H1 (cell line): ENCODE results near the gene PLEKHG1. TPM values are rescaled to one million over a fixed set of nuclear protein-coding genes. Genes with fewer than 3 reads are reported as not detected.

Source experiments
- CTCF ChIA-PET: fragments of 300-600 bp; sonication (Branson Sonifier 250); formaldehyde crosslinking; loops from one replicate; lab custom pipeline; 2021; ENCODE audit not compliant: partially characterized antibody; lab: Charles Lee
- POLR2A ChIA-PET: fragments of 300-600 bp; sonication (Branson Sonifier 250); formaldehyde crosslinking; loops from one replicate; lab custom pipeline; 2021; ENCODE audit warnings: inconsistent platforms; ENCODE audit not compliant: partially characterized antibody; lab: Charles Lee
- DNase-seq, 2 experiments: peaks; one replicate each; pipeline versions ENCODE4 v3.0.0 to v3.0.0-alpha.2; 2010 to 2022; ENCODE audit warnings: low spot score in 2 of 2, low read depth in 1 of 2, mixed read lengths in 1 of 2
- FAIRE-seq: peaks from 2 replicates; lab custom pipeline; 2011; peaks lifted over from hg19 to GRCh38; lab: Jason Lieb, UNC
- H2AFZ ChIP-seq: 2 replicates; pipeline ENCODE4 v1.8.1; 2012; ENCODE audit warnings: low read length, inconsistent platforms
- H2AK5ac ChIP-seq: 2 replicates; pipeline ENCODE4 v1.6.1; 2013; ENCODE audit warnings: low read depth, low read length
- H2BK120ac ChIP-seq: replicated peaks from 2 replicates; pipeline ENCODE3; 2013; ENCODE audit warnings: low read depth, low read length, inconsistent platforms
- H2BK12ac ChIP-seq: 2 replicates; pipeline ENCODE4 v1.6.1; 2013; ENCODE audit warnings: low read depth, low read length
- H2BK15ac ChIP-seq: 2 replicates; pipeline ENCODE4 v1.6.1; 2013; ENCODE audit warnings: low read length
- H2BK20ac ChIP-seq: 2 replicates; pipeline ENCODE4 v1.6.1; 2013; ENCODE audit warnings: low read length
- H2BK5ac ChIP-seq: 2 replicates; pipeline ENCODE4 v1.6.1; 2013; ENCODE audit warnings: low read depth, low read length
- H3K14ac ChIP-seq: 2 replicates; pipeline ENCODE4 v1.6.1; 2013; ENCODE audit warnings: inconsistent platforms; ENCODE audit not compliant: insufficient read length
- H3K18ac ChIP-seq: 2 replicates; pipeline ENCODE4 v1.6.1; 2013; ENCODE audit warnings: low read length; ENCODE audit errors: extremely low read depth
- H3K23ac ChIP-seq: 2 replicates; pipeline ENCODE4 v1.6.1; 2013; ENCODE audit warnings: inconsistent platforms; ENCODE audit not compliant: insufficient read length
- H3K23me2 ChIP-seq: 2 replicates; pipeline ENCODE4 v1.6.1; 2013; ENCODE audit warnings: low read depth, low read length
- H3K27ac ChIP-seq: 2 replicates; pipeline ENCODE4 v1.6.1; 2011; ENCODE audit warnings: low read depth, low read length, inconsistent platforms
- H3K27me3 ChIP-seq, 4 experiments: replicated peaks in 1 of 4; 1 replicate in 1 of 4; 2 replicates in 3 of 4; pipeline versions ENCODE4 v1.6.1 to v1.8.1; 2011 to 2013; ENCODE audit warnings: low read length in 3 of 4, mild to moderate bottlenecking in 3 of 4, inconsistent platforms in 2 of 4, mixed read lengths in 2 of 4, moderate library complexity in 1 of 4; ENCODE audit not compliant: control insufficient read depth in 3 of 4, insufficient read depth in 3 of 4; ENCODE audit errors: extremely low read depth in 1 of 4
- H3K36me3 ChIP-seq, 4 experiments: 2 replicates each; pipeline versions ENCODE4 v1.6.1 to v1.8.1; 2011 to 2013; ENCODE audit warnings: mild to moderate bottlenecking in 4 of 4, low read length in 3 of 4, moderate library complexity in 2 of 4, control low read depth in 1 of 4, inconsistent platforms in 1 of 4; ENCODE audit not compliant: insufficient read depth in 4 of 4, control insufficient read depth in 2 of 4
- H3K4ac ChIP-seq: replicated peaks from 2 replicates; pipeline ENCODE3; 2013; ENCODE audit warnings: low read length, low read depth, mixed read lengths, inconsistent platforms; ENCODE audit not compliant: insufficient read length
- H3K4me1 ChIP-seq, 4 experiments: replicated peaks in 1 of 4; 1 replicate in 1 of 4; 2 replicates in 3 of 4; pipeline versions ENCODE4 v1.6.1 to v1.8.1; 2011 to 2013; ENCODE audit warnings: low read length in 3 of 4, inconsistent platforms in 2 of 4, mixed read lengths in 1 of 4; ENCODE audit not compliant: insufficient read depth in 4 of 4, control insufficient read depth in 3 of 4
- H3K4me2 ChIP-seq, 2 experiments: 2 replicates each; pipeline versions ENCODE4 v1.6.1 to v1.8.1; 2011 to 2013; ENCODE audit warnings: low read depth in 2 of 2, low read length in 2 of 2, control low read depth in 1 of 2, inconsistent platforms in 1 of 2, mild to moderate bottlenecking in 1 of 2; ENCODE audit not compliant: insufficient read depth in 1 of 2
- H3K4me3 ChIP-seq, 4 experiments: fragments of 200-600, 300-600 bp in 1 of 4; sonication (generic), shearing (Covaris generic), sonication (Bioruptor Twin) in 1 of 4; 2 replicates each; pipeline versions ENCODE4 v1.5.1 to v1.8.1; 2011 to 2016; ENCODE audit warnings: low read length in 4 of 4, low read depth in 3 of 4, control low read depth in 2 of 4, inconsistent platforms in 2 of 4, mild to moderate bottlenecking in 2 of 4, mixed read lengths in 1 of 4, moderate library complexity in 1 of 4; ENCODE audit not compliant: insufficient read depth in 2 of 4; ENCODE audit errors: extremely low read depth in 1 of 4
- H3K56ac ChIP-seq: replicated peaks from 2 replicates; pipeline ENCODE3; 2013; ENCODE audit warnings: low read depth, mild to moderate bottlenecking, mixed read lengths, low read length, inconsistent platforms; ENCODE audit not compliant: insufficient read length
- H3K79me1 ChIP-seq: 2 replicates; pipeline ENCODE4 v1.6.1; 2013; ENCODE audit warnings: low read depth, low read length, control low read depth
- H3K79me2 ChIP-seq, 2 experiments: 2 replicates each; pipeline versions ENCODE4 v1.6.1 to v1.8.1; 2012 to 2013; ENCODE audit warnings: low read length in 2 of 2, mild to moderate bottlenecking in 2 of 2, inconsistent platforms in 1 of 2; ENCODE audit not compliant: insufficient read depth in 2 of 2, control insufficient read depth in 1 of 2
- H3K9ac ChIP-seq, 4 experiments: replicated peaks in 1 of 4; 1 replicate in 1 of 4; 2 replicates in 3 of 4; pipeline versions ENCODE4 v1.6.1 to v1.8.1; 2011 to 2013; ENCODE audit warnings: low read depth in 3 of 4, low read length in 3 of 4, control low read depth in 2 of 4, mild to moderate bottlenecking in 2 of 4, moderate library complexity in 2 of 4, inconsistent platforms in 1 of 4; ENCODE audit errors: extremely low read depth in 1 of 4
- H3K9me3 ChIP-seq, 2 experiments: 2 replicates each; pipeline versions ENCODE4 v1.6.1 to v1.8.1; 2012 to 2013; ENCODE audit warnings: mild to moderate bottlenecking in 2 of 2, moderate library complexity in 2 of 2, control low read depth in 1 of 2, inconsistent platforms in 1 of 2, low read depth in 1 of 2, low read length in 1 of 2, mixed read lengths in 1 of 2; ENCODE audit not compliant: insufficient read depth in 2 of 2
- H4K20me1 ChIP-seq, 2 experiments: replicated peaks in 1 of 2; 2 replicates each; pipeline versions ENCODE3 to v1.8.1; 2011 to 2013; ENCODE audit warnings: inconsistent platforms in 2 of 2, low read length in 2 of 2, mild to moderate bottlenecking in 1 of 2; ENCODE audit not compliant: insufficient read depth in 2 of 2, control insufficient read depth in 1 of 2
- H4K5ac ChIP-seq: 2 replicates; pipeline ENCODE4 v1.6.1; 2013; ENCODE audit warnings: low read length, low read depth, mixed read lengths, inconsistent platforms; ENCODE audit not compliant: insufficient read length
- H4K8ac ChIP-seq: 2 replicates; pipeline ENCODE4 v1.8.0; 2013; ENCODE audit warnings: mild to moderate bottlenecking, moderate library complexity, low read length, inconsistent platforms; ENCODE audit not compliant: insufficient read depth; ENCODE audit errors: extremely low read depth
- H4K91ac ChIP-seq: replicated peaks from 2 replicates; pipeline ENCODE3; 2013; ENCODE audit warnings: low read length, mixed read lengths, inconsistent platforms; ENCODE audit not compliant: insufficient read length
- ASH2L ChIP-seq: fragments of 200-600, 300-600 bp; sonication (generic); IDR thresholded peaks from one replicate; pipeline ENCODE4 v1.7.1; 2017; ENCODE audit warnings: low read length
- CTBP2 ChIP-seq: IDR thresholded peaks from 2 replicates; pipeline ENCODE4 v1.7.0; 2011; ENCODE audit warnings: borderline replicate concordance, mild to moderate bottlenecking, moderate library complexity, mixed read lengths, low read length; ENCODE audit not compliant: insufficient read depth, insufficient read length
- EZH2 ChIP-seq: fragments of 200-600 bp; sonication (generic); IDR thresholded peaks from 2 replicates; pipeline ENCODE4 v1.7.1; 2012; ENCODE audit warnings: low read depth, mild to moderate bottlenecking, moderate library complexity, low read length, inconsistent platforms; ENCODE audit not compliant: severe bottlenecking
- GTF2F1 ChIP-seq: IDR thresholded peaks from 2 replicates; pipeline ENCODE4 v1.6.1; 2012; ENCODE audit warnings: low read depth, low read length, improper control_type of control experiment, borderline replicate concordance
- HDAC6 ChIP-seq: IDR thresholded peaks from one replicate; pipeline ENCODE4 v1.7.1; 2012; ENCODE audit warnings: low read depth, mild to moderate bottlenecking, inconsistent platforms, low read length, moderate library complexity
- JUND ChIP-seq: IDR thresholded peaks from 2 replicates; pipeline ENCODE4 v1.6.1; 2011; ENCODE audit warnings: mild to moderate bottlenecking, improper control_type of control experiment, low read length
- KDM5A ChIP-seq: fragments of 200-600 bp; IDR thresholded peaks from 2 replicates; pipeline ENCODE4 v1.7.1; 2012; ENCODE audit warnings: mild to moderate bottlenecking, low read length, inconsistent platforms, mixed read lengths
- NRF1 ChIP-seq: IDR thresholded peaks from 2 replicates; pipeline ENCODE4 v1.6.1; 2011; ENCODE audit warnings: mild to moderate bottlenecking, low read depth, low read length, improper control_type of control experiment
- RNF2 ChIP-seq: fragments of 200-900, 300-1000 bp; sonication (generic); IDR thresholded peaks from 2 replicates; pipeline ENCODE4 v1.7.1; 2016; ENCODE audit warnings: borderline replicate concordance, low read depth, mild to moderate bottlenecking, antibody characterized with exemption, low read length; ENCODE audit not compliant: poor library complexity, severe bottlenecking; ENCODE audit errors: missing control alignments
- SAP30 ChIP-seq: fragments of 300-600 bp; sonication (generic); IDR thresholded peaks from 2 replicates; pipeline ENCODE4 v1.7.1; 2012; ENCODE audit warnings: low read length, moderate library complexity, mild to moderate bottlenecking, inconsistent platforms; ENCODE audit not compliant: insufficient read depth, insufficient replicate concordance
- SP2 ChIP-seq: IDR thresholded peaks from 2 replicates; pipeline ENCODE4 v1.6.1; 2012; ENCODE audit warnings: mild to moderate bottlenecking, low read length, inconsistent platforms
- TEAD4 ChIP-seq: IDR thresholded peaks from 2 replicates; pipeline ENCODE4 v1.6.1; 2012; ENCODE audit warnings: low read depth, low read length, inconsistent platforms, mixed read lengths
- WGBS, 2 experiments: shearing (Covaris generic) in 1 of 2; methylation state at CpG; one replicate each; pipeline versions ENCODE4 v1.1.6 to v1.1.7; 2013 to 2015; ENCODE audit warnings: low lambda C conversion rate in 2 of 2, mixed read lengths in 2 of 2, inconsistent platforms in 1 of 2, low coverage in 1 of 2, missing lambda C conversion rate in 1 of 2; ENCODE audit not compliant: insufficient replicate concordance in 2 of 2, insufficient coverage in 1 of 2, insufficient read length in 1 of 2; ENCODE audit errors: extremely low coverage in 1 of 2, missing lambda C conversion rate in 1 of 2; 5-methylcytosine and 5-hydroxymethylcytosine counted together
- polyA plus RNA-seq, 7 experiments: library from polyadenylated mRNA; depleted of rRNA in 3 of 7; stranded (reverse) in 5 of 7; unstranded in 2 of 7; fragments of >200 nt in 5 of 7; fragments of 200-250 nt in 2 of 7; gene quantifications; 1 replicate in 5 of 7; 2 replicates in 1 of 7; 4 replicates in 1 of 7; pipeline versions ENCODE4 v1.2.1 to v1.2.3, GENCODE V29; 2011 to 2013; ENCODE audit warnings: missing spikeins in 2 of 7, mixed read lengths in 2 of 7
- total RNA-seq: library from RNA; stranded (reverse); fragmentation: NEBNext Ultra II Directional; extraction: Animal tissue kit (Norgen Biotek cat#: 25700); gene quantifications from 2 replicates; pipeline ENCODE4 v1.2.1, GENCODE V29; 2021

The PLEKHG1 gene
- total and polyA plus RNA-seq, 2 of the 8 experiments (the other 6 are each of a cell fraction or from before 2014, with no cell fraction given), result 0.94 to 2.2 TPM

GRCh38 chr6:150606647-150607328, 7.1 kb downstream of the PLEKHG1 start:
- WGBS, 2 experiments, result 74% methylated on average over 4 of the region's 5 CpGs; no CpG with 5 or more reads in 1 of the 2 experiments
- no peak overlapping the region for H3K9ac ChIP-seq
- no peak for TF ChIP-seq HDAC6
- no peak for TF ChIP-seq SAP30
- no peak for TF ChIP-seq CTBP2
- no peak for TF ChIP-seq TEAD4
- TF ChIP-seq KDM5A, result no peak
- TF ChIP-seq RNF2, result no peak
- TF ChIP-seq EZH2, result no peak
- TF ChIP-seq JUND, result no peak
- TF ChIP-seq SP2, result no peak
- TF ChIP-seq NRF1, result no peak
- TF ChIP-seq GTF2F1, result no peak
- no peak for TF ChIP-seq ASH2L

More at GRCh38 chr6:150606647-150607328, 7.1 kb downstream of the PLEKHG1 start:
- no peaks in the 10 kb centered on the region for H3K79me2 ChIP-seq
- H3K27ac ChIP-seq, result no peak overlapping the region
- no peak overlapping the region for H4K5ac ChIP-seq
- no peak overlapping the region for H3K23ac ChIP-seq
- H3K36me3 ChIP-seq, result no peaks in the 10 kb centered on the region
- H3K18ac ChIP-seq, result no peak overlapping the region
- H3K79me1 ChIP-seq, result no peaks in the 10 kb centered on the region
- no peak overlapping the region for H2BK20ac ChIP-seq
- no peak overlapping the region for H2BK120ac ChIP-seq
- H3K4ac ChIP-seq, result no peak overlapping the region
- H2BK12ac ChIP-seq, result no peak overlapping the region
- FAIRE-seq (peak; percentile 45), DNase-seq (no peak)
- no peak overlapping the region for H4K91ac ChIP-seq
- peaks cover 2 to 9% (median 7%) of the 10 kb centered on the region in 4 experiments for H3K27me3 ChIP-seq
- no peak overlapping the region for H3K56ac ChIP-seq
- ChIA-PET POLR2A (interaction anchor here (1.6 kb wide), 1 partner anchor 8 kb away, joined by 3 read pairs; no protein-coding TSS in a partner anchor), CTCF (interaction anchor here (0.7 to 1.7 kb wide), 11 partner anchors 8 to 536 kb away, joined by 3 to 5 read pairs (median 3); no protein-coding TSS in a partner anchor)
- no peak overlapping the region for H2AK5ac ChIP-seq
- peaks cover 0 to 2% (median 0%) of the 10 kb centered on the region in 4 experiments; a peak in 1 of 7 replicates for H3K4me1 ChIP-seq
- no peaks in the 10 kb centered on the region for H4K20me1 ChIP-seq
- H3K4me3 ChIP-seq, result no peak overlapping the region
- H4K8ac ChIP-seq, result no peak overlapping the region
- H3K9me3 ChIP-seq, result no peaks in the 10 kb centered on the region
- H3K23me2 ChIP-seq, result no peaks in the 10 kb centered on the region
- H3K14ac ChIP-seq, result no peak overlapping the region
- no peak overlapping the region for H2AFZ ChIP-seq
- no peak overlapping the region for H2BK5ac ChIP-seq
- H2BK15ac ChIP-seq, result no peak overlapping the region
- H3K4me2 ChIP-seq, result no peak overlapping the region
